Fibroblast of the aortic adventitia (primary cell): ENCODE results near the gene SIM1. TPM values are rescaled to one million over a fixed set of nuclear protein-coding genes. Genes with fewer than 3 reads are reported as not detected.

Experiments
- DNase-seq: peaks from one replicate; pipeline ENCODE4 v3.0.0-alpha.2; 2010; ENCODE audit warnings: low read depth
- H3K4me3 ChIP-seq: 2 replicates; pipeline ENCODE4 v1.5.1; 2011; ENCODE audit warnings: low read depth, mild to moderate bottlenecking, control low read depth, low read length, moderate library complexity
- total RNA-seq: library from RNA; depleted of rRNA; stranded (reverse); fragments of >200 nt; gene quantifications from 2 replicates; pipeline ENCODE4 v1.2.3, GENCODE V29; 2012; ENCODE audit warnings: low replicate concordance
- TF ChIP-seq, protein P1 (sequence below): IDR thresholded peaks from 2 replicates; pipeline ENCODE4 v1.5.1; 2011; ENCODE audit warnings: mild to moderate bottlenecking, low read length, control low read depth, inconsistent platforms; ENCODE audit not compliant: insufficient read depth

The SIM1 gene
- total RNA-seq, 1 donor, result under 0.01 TPM

DNA sequence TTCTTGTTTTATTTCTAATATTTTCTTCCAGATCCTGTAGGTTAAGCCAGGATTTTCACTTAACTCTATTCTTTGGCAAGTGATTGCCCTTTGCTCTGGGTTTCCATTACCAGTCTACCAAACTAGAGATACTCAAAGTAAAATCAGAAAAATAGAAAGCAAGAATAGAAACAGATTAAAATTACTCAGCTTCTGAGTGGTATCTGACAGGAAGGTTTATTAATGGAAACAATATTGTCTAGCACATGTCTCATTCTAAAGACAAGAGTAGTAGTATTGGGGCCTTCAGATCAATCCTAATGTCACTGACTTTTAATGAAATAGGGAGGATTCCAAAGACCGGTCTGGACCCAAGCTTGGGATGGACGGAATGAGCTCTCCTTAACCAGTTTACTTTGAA, 72.3 kb downstream of the SIM1 start:
- no peak overlapping the region for H3K4me3 ChIP-seq
- DNase-seq, result no peak
- TF ChIP-seq, protein P1, sequence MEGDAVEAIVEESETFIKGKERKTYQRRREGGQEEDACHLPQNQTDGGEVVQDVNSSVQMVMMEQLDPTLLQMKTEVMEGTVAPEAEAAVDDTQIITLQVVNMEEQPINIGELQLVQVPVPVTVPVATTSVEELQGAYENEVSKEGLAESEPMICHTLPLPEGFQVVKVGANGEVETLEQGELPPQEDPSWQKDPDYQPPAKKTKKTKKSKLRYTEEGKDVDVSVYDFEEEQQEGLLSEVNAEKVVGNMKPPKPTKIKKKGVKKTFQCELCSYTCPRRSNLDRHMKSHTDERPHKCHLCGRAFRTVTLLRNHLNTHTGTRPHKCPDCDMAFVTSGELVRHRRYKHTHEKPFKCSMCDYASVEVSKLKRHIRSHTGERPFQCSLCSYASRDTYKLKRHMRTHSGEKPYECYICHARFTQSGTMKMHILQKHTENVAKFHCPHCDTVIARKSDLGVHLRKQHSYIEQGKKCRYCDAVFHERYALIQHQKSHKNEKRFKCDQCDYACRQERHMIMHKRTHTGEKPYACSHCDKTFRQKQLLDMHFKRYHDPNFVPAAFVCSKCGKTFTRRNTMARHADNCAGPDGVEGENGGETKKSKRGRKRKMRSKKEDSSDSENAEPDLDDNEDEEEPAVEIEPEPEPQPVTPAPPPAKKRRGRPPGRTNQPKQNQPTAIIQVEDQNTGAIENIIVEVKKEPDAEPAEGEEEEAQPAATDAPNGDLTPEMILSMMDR, result no peak

DNA sequence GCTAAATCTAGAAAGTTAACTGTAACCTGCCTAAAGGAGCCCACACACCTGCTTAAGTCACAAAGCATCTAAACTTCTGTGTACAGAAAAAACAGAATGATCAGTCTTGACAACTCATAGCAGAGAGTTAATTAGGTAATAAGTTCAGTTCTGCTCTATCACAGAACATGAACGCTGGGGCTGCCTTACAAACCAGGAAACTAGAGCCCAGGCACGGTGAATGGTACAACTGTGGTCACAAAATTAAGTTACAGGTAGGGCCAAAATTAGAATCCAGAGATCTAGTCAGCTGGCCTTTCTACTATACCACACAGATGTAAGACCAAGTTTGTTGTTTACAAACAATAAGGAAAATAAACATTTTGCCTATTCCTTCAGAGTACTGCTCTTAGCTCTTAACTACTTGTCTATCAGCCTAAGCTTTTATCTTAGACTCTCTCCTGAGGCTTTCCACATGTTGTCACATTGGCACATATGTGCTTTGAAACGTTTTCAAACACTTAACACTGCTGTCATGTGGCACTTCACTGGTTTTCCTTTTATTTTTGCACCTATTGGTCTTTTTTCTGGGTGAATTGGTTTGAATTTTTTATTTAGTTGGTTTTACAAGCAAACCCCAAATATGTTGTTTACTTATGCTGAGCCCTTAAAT, 75.7 kb downstream of the SIM1 start:
- no peak for DNase-seq
- no peak overlapping the region for H3K4me3 ChIP-seq
- TF ChIP-seq, protein P1, result no peak

DNA sequence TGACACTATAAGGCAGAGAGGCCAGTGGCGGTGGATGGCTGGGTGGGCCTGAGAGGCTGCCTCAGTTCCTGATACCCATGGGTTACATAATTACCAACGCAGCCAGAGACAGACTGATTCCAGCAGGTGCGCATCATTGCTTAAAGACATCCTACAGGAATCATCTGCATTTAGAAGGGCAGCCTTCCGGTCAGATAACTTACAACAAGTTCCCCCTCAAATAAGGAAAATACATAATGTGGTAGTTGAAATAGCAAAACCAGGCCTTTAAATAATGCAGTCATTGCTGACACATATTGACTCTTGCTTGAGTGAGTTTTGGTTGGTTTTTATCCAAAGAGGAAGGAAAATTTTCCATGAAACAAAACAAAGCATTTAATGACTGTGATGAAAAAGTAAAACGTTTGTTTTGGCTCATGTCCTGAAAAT, 81.9 kb downstream of the SIM1 start:
- TF ChIP-seq, protein P1, result no peak
- H3K4me3 ChIP-seq, result no peak overlapping the region
- peak; percentile 6 for DNase-seq

DNA sequence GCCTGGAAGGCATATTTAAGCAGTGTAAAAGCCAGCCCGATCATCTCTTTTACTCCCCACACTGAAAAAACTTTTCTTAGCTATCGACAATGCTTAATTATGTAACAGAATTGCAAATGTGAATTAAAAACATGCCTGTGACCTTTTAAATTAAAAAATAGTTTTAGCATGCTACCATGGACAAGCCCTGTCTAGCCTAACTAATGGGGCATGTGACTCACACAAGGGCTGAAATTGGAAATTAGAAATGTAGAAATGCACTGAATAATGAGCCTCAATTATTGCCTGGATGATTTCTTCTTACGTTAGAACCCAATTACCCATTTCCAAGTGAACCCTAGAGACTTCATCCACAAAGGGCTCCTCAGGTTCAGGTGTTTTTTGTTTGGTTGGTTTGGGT, 82.7 kb downstream of the SIM1 start:
- DNase-seq, result no peak
- no peak overlapping the region for H3K4me3 ChIP-seq
- TF ChIP-seq, protein P1, result no peak

DNA sequence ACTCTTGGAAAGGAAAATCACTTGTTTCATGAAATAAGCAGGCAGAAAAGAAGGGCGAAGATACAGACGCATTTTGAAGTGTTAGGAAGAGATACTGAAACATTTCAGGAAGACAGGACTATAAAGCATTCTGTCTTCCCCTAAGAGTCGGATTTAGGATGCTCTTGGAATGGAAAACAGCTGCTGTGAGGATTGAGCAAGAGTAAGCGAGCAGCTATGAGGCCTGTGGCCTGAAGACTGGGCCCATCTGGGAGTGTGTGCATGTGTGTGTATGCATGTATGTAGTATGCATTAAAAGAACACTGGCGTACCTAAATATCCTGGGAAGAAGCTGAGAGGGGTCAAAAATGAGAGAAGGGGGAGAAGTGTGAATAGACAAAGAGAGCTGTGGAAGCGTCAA, 83.6 kb downstream of the SIM1 start:
- H3K4me3 ChIP-seq, result no peak overlapping the region
- TF ChIP-seq, protein P1, result no peak
- DNase-seq, result no peak

DNA sequence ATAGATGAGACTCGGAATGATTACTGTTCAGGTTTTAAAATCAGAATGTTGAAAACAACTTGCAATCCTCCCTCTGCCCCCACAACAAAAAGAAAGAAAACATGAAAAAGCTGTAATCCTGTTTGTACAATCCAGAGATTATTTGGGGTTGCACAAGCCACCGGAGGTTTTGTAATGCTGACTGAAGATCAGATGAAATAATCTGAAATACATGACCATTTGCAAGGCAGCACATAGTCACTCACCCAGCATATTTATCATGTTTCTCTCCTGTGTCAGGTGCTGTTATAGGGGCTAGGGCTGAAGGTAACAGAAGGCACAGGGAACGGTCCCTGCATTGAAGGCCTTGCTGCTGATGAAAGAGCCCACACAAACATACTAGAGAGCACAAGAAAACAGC, 85.3 kb downstream of the SIM1 start:
- TF ChIP-seq, protein P1, result no peak
- no peak for DNase-seq
- H3K4me3 ChIP-seq, result no peak overlapping the region

DNA sequence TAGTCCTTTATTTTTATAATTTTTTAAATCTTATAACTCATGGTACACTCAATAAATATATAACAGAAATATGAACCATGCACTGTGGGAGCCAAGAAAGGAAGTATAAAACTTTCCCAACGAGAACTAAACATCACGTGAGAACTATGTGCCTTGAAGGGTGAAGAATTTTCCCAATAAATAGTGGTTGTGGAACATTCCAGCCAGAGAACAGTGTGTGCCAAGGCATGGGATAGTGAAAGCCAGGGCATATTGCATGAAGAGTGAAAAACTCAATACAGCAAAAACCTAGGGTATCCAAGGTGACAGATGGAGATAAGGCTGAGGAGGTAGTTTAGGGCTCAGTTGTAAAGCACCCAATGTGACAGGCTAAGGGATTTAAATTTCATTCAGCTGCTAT, 86.1 kb downstream of the SIM1 start:
- H3K4me3 ChIP-seq, result no peak overlapping the region
- TF ChIP-seq, protein P1, result no peak
- DNase-seq, result no peak
